ENCODE measurements around the gene NCAN. TPM values are rescaled to one million over a fixed set of nuclear protein-coding genes. Genes with fewer than 3 reads are reported as not detected.
A peak's percentile ranks its signal among the peaks of the same experiment; 100 is the strongest.

Gene NCAN
- total and polyA plus RNA-seq, 2 of the 13 experiments (the other 11 are each of a cell fraction or from before 2014, with no cell fraction given): not detected

DNA sequence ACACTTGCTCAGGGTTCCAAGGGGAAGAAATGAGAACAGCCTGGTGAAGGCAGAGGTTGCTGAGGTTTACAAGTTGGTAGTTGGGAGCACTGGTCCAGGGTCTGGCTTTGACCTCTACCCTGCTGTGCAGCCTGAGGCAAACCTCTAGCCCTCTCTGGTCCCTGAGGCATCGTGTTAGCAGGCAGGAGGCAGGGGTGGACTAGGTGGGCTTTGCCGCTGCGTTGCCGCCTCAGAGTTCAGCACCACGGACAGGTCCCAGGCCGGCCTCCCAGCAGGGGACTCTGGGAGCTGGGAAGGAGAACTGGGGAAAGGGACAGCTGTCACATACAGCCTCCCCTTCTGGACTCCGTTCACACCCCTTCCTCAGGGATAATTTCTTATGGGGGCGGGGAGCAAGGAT is 3.1 kb downstream of the NCAN start (continued):
- TF ChIP-seq, protein P1, sequence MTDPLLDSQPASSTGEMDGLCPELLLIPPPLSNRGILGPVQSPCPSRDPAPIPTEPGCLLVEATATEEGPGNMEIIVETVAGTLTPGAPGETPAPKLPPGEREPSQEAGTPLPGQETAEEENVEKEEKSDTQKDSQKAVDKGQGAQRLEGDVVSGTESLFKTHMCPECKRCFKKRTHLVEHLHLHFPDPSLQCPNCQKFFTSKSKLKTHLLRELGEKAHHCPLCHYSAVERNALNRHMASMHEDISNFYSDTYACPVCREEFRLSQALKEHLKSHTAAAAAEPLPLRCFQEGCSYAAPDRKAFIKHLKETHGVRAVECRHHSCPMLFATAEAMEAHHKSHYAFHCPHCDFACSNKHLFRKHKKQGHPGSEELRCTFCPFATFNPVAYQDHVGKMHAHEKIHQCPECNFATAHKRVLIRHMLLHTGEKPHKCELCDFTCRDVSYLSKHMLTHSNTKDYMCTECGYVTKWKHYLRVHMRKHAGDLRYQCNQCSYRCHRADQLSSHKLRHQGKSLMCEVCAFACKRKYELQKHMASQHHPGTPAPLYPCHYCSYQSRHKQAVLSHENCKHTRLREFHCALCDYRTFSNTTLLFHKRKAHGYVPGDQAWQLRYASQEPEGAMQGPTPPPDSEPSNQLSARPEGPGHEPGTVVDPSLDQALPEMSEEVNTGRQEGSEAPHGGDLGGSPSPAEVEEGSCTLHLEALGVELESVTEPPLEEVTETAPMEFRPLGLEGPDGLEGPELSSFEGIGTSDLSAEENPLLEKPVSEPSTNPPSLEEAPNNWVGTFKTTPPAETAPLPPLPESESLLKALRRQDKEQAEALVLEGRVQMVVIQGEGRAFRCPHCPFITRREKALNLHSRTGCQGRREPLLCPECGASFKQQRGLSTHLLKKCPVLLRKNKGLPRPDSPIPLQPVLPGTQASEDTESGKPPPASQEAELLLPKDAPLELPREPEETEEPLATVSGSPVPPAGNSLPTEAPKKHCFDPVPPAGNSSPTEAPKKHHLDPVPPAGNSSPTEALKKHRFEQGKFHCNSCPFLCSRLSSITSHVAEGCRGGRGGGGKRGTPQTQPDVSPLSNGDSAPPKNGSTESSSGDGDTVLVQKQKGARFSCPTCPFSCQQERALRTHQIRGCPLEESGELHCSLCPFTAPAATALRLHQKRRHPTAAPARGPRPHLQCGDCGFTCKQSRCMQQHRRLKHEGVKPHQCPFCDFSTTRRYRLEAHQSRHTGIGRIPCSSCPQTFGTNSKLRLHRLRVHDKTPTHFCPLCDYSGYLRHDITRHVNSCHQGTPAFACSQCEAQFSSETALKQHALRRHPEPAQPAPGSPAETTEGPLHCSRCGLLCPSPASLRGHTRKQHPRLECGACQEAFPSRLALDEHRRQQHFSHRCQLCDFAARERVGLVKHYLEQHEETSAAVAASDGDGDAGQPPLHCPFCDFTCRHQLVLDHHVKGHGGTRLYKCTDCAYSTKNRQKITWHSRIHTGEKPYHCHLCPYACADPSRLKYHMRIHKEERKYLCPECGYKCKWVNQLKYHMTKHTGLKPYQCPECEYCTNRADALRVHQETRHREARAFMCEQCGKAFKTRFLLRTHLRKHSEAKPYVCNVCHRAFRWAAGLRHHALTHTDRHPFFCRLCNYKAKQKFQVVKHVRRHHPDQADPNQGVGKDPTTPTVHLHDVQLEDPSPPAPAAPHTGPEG (CRISPR knock-in tag; IDR thresholded peaks at IDR 0.05): peak; percentile 64; the same call in 1 of the 2 replicates
- TF ChIP-seq ZBTB20 (CRISPR knock-in tag; IDR thresholded peaks at IDR 0.05; ENCODE audit: borderline replicate concordance, low read depth): peak; percentile 63; the same call in 1 of the 2 replicates
- TF ChIP-seq HHEX (CRISPR knock-in tag; IDR thresholded peaks at IDR 0.05): no peak
- TF ChIP-seq, protein P2, sequence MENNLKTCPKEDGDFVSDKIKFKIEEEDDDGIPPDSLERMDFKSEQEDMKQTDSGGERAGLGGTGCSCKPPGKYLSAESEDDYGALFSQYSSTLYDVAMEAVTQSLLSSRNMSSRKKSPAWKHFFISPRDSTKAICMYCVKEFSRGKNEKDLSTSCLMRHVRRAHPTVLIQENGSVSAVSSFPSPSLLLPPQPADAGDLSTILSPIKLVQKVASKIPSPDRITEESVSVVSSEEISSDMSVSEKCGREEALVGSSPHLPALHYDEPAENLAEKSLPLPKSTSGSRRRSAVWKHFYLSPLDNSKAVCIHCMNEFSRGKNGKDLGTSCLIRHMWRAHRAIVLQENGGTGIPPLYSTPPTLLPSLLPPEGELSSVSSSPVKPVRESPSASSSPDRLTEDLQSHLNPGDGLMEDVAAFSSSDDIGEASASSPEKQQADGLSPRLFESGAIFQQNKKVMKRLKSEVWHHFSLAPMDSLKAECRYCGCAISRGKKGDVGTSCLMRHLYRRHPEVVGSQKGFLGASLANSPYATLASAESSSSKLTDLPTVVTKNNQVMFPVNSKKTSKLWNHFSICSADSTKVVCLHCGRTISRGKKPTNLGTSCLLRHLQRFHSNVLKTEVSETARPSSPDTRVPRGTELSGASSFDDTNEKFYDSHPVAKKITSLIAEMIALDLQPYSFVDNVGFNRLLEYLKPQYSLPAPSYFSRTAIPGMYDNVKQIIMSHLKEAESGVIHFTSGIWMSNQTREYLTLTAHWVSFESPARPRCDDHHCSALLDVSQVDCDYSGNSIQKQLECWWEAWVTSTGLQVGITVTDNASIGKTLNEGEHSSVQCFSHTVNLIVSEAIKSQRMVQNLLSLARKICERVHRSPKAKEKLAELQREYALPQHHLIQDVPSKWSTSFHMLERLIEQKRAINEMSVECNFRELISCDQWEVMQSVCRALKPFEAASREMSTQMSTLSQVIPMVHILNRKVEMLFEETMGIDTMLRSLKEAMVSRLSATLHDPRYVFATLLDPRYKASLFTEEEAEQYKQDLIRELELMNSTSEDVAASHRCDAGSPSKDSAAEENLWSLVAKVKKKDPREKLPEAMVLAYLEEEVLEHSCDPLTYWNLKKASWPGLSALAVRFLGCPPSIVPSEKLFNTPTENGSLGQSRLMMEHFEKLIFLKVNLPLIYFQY (CRISPR knock-in tag; IDR thresholded peaks at IDR 0.05; ENCODE audit: borderline replicate concordance): 0 out of 2 replicates have a peak, but pooled peaks have one; percentile 50
- TF ChIP-seq ZNF614 (CRISPR knock-in tag; IDR thresholded peaks at IDR 0.05; ENCODE audit: borderline replicate concordance): 0 out of 2 replicates have a peak, but pooled peaks have one; percentile 41
- TF ChIP-seq ZFY (CRISPR knock-in tag; IDR thresholded peaks at IDR 0.05): peak; percentile 42; the same call in 1 of the 2 replicates
- TF ChIP-seq MIER2 (CRISPR knock-in tag; IDR thresholded peaks at IDR 0.05): peak; percentile 98
- peak; percentile 68; the same call in 1 of the 2 replicates for TF ChIP-seq ZNF329 (CRISPR knock-in tag; IDR thresholded peaks at IDR 0.05; ENCODE audit: low read depth)
- peak; percentile 76; the same call in 1 of the 2 replicates for TF ChIP-seq ZNF510 (CRISPR knock-in tag; IDR thresholded peaks at IDR 0.05; ENCODE audit: low read depth)
- TF ChIP-seq ZNF563 (CRISPR knock-in tag; IDR thresholded peaks at IDR 0.05): 0 out of 2 replicates have a peak, but pooled peaks have one; percentile 62
- TF ChIP-seq CBX1 (IDR thresholded peaks at IDR 0.05; ENCODE audit: low read depth): no peak
- TF ChIP-seq, protein P3, sequence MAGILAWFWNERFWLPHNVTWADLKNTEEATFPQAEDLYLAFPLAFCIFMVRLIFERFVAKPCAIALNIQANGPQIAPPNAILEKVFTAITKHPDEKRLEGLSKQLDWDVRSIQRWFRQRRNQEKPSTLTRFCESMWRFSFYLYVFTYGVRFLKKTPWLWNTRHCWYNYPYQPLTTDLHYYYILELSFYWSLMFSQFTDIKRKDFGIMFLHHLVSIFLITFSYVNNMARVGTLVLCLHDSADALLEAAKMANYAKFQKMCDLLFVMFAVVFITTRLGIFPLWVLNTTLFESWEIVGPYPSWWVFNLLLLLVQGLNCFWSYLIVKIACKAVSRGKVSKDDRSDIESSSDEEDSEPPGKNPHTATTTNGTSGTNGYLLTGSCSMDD (CRISPR knock-in tag; IDR thresholded peaks at IDR 0.05): 0 out of 2 replicates have a peak, but pooled peaks have one; percentile 60
- no peak for TF ChIP-seq RBM22 (optimal IDR thresholded peaks at IDR 0.05; ENCODE audit: low read length)
- TF ChIP-seq ATM (IDR thresholded peaks at IDR 0.05; ENCODE audit: borderline replicate concordance): no peak
- TF ChIP-seq ZNF777 (CRISPR knock-in tag; IDR thresholded peaks at IDR 0.05): peak; percentile 53; the same call in 1 of the 2 replicates
- 0 out of 2 replicates have a peak, but pooled peaks have one; percentile 40 for TF ChIP-seq ARNTL (CRISPR knock-in tag; IDR thresholded peaks at IDR 0.05)

All from HepG2 (cell line).